Activated CD4-positive, CD25-positive, alpha-beta regulatory T cell treated with anti-CD3 and anti-CD28 coated beads, Interleukin-2, amount 50 U/mL, for 24 hours (primary cell): ENCODE data around the gene ZNG1B.
A peak's percentile ranks its signal among the peaks of the same experiment; 100 is the strongest.
"Not testable (repeated sequence)": the region's sequence is repeated elsewhere in the genome, so short reads cannot be mapped to it uniquely, and the experiment has no call there.

Experiments
- ATAC-seq, 2 donors: fragments of 150-1000 bp; cut with Tn5 transposase; one replicate each; pipeline ENCODE4 v1.10.0; 2021; ENCODE audit warnings: mild to moderate bottlenecking in 1 of 2, moderate library complexity in 1 of 2

The ZNG1B gene

DNA sequence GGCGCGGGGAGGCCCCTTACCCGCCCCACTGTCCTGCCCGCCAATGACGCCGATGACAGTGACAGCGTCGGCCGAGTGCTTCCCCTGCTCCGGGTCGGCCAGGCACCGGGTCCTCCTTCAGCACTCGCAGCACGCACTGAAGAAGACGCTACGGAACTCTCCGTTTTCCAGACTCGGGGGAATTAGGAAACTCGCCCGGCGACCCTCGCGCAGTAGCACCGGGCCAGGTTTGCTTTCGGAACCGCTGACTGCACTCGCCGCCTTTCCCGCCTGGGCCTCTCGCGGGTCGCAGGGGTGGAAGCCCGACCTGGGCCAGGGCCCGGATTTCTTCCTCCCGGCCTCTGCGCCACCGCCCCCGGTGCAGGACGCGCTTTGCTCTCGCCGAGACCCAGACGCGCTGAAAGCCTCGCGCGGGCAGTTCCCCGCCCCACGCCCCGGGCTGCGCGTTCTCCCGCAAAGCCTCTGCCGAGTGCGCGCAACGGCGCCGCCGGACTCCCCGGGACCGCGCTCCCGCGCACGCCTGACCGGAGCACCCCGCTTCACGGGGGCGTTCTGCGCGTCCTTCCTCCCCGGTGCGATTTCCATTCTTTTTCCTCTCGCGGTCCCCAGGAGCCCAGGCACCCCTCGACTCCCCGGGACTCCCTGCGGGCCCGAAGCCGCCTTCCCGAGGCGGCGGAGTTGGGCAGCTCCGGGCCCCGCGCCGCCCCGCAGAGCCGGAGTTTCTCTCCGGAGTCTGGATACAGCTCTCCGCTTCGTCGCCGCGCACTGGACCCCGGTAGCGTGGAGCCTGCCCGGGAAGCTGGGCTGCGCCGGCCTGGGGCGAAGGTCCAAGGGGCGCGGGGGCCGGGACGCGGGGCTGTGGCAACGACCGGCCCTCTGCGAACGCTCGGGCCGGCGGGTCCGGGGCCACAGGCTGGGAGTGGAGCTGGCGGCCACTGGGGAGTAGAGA lies 65.9 kb downstream of the ZNG1B start:
- ATAC-seq = peak; percentile 62 to 67

DNA sequence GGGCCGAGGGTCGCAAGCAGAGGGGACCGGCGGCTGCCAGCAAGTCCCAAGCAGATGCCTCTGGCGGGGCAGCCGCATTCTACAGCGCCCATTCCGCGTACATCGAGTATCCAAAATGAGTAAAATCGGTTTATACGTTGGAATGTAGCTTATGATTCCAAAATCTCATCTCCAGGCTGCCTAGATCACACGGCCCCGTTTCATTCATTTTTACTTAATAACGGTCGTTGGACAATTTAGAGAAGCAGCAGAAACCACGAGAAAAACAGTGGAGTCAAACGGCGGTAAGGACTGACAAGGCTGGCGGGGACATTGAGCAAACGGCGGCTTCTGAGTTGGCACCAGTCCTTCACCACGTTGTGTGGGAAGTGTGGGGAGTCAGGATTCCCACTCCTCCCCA lies 66.6 kb downstream of the ZNG1B start:
- not testable (repeated sequence) for ATAC-seq

DNA sequence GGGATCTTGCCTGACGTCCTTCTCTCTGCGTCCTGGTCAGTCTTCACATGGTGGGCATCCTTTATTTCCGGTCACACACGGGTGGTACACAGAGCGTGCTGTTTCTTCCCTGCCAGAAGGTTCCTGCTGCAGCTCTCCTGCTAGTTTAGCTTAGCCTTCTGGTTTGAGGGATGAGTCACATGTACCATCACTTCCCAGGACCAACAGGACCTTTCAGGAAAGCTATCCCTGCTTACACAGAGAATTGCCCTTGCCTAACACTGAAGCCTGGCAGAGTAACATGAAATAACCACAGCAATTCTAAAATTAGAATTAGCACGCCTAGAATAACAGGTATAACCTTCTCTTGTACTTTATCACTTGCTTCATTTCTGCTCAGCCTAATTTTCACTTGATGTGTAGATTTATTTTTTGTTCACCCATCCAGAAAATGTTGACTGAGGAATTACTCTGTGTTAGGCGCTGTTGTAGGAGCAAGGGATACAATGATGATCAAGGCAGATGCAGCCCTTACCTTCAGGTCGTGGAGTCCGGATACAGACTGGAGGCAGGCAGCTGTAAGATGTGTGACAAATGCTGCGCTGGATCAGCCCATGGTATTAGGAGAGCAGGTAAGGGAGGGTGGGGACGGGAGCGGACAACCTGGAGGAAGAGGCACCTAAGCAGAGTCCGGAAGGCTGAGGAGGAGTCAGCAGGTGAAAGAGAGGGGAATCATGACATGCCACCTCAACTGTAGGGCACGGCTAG lies 70.1 kb downstream of the ZNG1B start:
- ATAC-seq = not testable (repeated sequence)

DNA sequence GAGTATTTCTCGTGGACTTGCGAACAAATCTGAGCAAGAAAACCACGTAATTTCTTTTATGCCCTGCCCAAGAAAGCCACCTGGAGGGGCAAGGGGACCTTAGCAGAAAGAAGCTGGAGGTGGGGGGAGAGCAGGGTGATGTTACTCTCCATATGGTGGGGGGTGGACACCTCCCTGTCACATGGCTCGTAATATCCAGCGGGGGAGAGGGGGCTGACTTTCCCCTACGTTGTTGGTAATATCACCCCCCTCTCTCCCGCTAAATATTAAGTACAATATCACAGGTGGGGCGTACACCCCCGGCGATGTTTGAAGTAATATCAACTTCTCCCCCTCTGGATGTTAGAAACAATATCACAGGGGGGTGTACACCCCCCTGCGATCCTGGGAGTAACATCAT lies 70.7 kb downstream of the ZNG1B start:
- ATAC-seq = not testable (repeated sequence)

DNA sequence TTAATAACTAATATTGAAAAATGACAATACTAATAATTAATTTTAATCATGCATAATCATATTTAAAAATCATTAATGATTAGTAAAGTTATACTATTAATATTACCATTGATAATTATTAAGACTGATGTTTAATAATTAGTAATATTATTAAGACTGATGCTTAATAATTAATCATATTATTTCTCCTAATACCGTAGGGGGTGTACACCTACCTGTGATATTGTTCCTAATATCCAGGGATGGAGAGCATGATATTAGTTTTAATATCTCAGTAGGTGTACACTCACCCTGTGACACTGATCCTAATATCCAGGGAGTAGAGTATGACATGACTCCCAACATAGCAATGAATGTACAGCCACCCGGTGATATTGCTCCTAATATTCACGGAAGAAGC lies 73.4 kb downstream of the ZNG1B start:
- ATAC-seq = not testable (repeated sequence)

DNA sequence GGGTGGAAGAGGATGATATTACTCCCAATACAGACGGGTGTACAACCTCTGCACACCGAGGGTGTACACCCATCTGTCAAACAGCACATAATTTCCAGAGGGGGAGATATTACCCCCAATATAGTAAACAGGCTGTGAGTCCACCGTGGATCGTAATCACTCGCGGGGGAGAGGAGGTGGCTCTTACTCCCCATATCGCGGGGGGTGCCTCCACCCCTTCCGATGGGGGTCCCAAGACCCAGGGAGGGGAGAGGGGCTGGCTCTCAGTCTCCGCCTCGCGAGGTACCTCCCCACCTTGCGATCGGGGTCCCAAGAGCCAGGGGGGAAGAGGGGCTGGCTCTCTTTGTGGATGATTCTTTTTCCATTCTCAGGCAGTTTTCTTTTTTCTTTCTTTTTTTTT lies 74.4 kb downstream of the ZNG1B start:
- not testable (repeated sequence) for ATAC-seq

DNA sequence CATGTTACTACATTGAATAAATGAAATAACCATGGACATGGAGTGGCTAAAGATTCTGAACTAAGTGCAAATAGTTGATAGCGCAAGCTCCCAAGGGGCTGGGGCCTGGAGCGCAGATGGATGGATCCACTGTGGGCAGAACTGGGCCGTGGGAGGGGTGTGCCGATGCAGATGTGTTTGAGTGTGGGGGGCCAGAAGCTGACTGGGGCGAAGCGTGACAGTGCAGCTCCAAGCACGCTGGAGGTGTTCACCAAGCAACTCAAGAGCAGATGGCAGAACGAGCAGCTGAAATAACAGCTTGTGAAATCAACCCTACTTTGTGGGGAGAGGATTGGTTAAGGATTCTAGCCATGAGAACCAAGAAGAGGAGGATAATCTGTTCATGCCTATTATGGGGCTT lies 78.0 kb downstream of the ZNG1B start:
- ATAC-seq = not testable (repeated sequence)

DNA sequence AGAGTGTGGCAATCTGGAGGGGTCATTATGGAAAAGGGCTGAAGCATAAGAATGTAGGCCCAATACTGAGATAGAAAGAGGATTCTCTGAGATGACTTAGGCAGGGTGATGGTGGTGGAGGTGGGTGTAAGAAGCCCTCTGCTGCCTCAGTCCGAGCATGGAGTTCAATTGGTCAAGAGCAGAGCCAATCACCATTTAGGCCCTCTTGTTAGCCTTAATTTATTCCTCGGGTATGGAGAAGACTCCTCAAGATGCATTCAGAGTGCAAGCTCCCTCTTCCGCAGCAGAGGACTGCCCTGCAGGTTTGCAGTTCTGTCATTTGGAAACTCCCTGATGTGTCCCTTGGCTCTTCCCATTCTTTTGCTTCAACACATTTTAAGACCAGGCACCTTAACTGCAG lies 78.5 kb downstream of the ZNG1B start:
- ATAC-seq = not testable (repeated sequence)

DNA sequence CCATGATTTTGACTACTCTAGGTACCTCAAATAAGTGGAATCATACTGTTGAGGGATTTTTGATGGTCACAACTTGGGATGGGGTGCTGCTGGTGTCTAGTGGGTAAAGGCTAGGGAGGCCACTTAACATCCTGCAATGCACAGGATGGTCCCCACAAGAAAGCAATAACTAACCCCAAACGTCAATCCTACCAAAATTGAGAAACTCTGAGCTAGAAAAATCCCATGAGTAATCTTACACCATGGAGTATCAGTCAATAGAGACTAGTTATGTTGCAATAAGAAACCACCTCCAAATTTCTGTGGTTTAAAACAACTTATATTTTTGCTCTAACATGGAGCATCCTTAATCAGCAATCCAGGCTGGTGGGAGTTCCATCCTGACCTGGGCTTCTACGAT lies 79.5 kb downstream of the ZNG1B start:
- ATAC-seq = not testable (repeated sequence)

DNA sequence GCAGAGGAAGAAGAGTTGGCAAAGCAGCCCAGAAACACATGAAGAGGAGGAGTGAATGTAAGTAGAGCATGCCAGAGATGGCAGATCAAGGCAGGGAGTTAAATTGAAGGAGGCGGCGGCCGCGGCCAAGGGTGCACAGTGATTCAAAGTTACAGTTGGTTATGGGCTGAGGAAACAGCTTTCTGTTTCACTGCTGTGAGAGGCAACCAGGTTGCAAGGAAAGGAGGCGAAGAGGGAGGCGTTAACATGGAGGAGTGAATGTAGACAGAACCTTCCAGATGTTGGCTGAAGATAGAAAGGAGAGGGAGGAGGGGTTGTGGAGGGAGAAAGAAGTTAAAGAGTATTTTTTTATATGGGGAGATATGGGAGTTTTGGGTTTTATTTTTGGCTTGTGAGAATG lies 83.3 kb downstream of the ZNG1B start:
- ATAC-seq = not testable (repeated sequence)

DNA sequence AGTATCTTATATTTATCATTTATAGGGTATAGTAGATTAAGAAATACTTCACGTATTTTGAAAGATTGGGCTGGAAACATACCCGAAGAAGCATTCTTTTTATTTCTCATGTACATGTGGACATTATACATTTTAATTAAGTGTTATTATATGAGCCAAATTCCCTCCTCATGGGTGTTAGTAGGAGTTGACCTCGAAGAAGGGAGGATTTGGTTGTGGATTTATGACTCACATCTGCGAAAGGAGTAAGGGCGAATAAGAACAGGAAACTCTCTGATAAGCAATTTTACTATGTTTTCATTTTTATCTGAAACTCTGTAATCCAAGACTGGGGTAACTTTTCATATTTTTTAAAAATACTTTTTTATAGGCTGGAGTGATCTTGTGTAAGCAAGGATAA lies 84.0 kb downstream of the ZNG1B start:
- not testable (repeated sequence) for ATAC-seq

DNA sequence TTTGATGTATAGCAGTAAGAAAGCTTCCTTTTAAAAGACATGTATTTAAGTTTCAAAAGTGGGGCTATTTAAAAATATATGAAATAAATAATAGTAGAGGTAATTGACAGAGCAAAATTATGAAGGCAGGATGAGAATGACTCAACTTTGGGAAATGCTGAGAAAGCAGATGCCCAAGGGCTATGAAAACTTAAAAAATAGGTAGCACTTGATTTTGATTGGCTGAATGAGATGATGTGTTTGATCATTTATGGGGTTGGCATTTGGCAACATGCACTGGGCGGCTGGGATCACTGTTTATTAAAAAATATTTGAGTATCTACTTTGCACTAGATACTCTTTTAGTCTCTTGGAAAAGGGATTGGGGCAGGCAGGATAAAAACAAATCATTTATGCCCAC lies 87.5 kb downstream of the ZNG1B start:
- not testable (repeated sequence) for ATAC-seq

DNA sequence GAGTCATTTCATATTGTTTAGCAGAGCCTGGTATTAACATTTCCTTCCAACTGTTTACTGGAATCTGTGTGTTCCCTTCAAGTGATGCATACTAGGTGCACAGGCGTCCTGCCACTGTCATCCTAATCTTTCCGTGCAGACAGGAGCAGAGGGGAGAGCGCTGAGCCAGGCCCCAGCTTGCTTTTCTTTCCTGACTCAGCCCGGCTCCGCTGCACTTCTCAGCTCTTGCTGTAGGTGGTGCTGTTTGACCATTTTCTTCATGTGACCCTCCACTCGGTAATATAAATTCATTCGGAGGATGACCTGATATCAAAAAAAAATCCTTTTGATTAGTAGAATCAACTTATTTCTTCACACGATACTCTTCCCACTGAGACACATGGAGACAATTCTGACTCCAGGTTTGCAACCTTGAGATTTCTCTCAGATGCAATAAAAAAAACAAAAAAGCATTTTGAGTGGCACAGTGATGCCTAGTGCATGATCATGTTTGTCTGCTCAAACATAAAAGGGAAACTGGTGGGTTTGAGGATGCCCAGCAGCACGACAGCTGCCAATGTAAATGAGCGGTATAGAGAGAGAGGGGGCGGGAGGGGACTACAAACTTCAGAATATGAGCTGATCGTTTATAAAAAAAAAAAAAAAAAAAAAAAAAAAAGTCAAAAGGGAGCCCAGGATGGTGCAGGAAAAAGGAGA lies 90.0 kb downstream of the ZNG1B start:
- peak; percentile 67 to 68 for ATAC-seq

DNA sequence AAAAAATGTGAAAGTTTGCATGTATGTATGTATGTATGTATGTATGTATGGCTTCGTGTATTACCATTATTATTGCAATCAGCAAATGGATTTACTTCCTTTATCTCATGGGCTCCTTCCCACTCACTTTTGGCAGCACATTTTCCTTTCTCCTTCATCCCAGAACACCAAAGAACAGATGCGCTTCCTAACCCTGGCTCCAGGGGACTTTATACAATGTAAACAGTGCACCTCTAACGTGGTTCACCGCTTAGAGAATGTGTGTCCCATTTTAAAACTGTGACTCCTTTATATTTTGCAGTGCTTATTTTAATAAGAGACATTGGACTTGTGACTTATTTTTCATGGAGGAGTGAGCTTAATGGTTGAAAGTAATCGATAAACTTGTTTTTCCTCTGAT lies 90.6 kb downstream of the ZNG1B start:
- not testable (repeated sequence) for ATAC-seq

DNA sequence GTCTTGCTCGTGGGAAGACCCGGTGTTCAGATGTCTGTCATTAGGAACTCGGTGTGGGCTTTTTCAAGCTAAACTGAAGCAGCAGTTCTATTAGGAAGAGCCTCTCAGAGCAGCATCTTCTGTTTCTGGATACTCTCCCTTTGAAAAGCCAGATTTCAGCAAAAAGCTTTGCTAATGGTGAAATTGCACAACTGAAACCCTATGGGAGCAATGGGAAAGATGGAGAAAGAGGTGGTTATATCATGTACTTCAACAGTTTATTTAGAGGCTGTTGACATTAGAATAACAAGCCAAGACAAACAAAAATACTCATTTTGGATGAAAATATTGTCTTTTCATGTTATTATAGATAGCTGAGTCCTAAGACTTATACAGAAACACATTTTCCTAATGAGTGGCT lies 91.4 kb downstream of the ZNG1B start:
- not testable (repeated sequence) for ATAC-seq

DNA sequence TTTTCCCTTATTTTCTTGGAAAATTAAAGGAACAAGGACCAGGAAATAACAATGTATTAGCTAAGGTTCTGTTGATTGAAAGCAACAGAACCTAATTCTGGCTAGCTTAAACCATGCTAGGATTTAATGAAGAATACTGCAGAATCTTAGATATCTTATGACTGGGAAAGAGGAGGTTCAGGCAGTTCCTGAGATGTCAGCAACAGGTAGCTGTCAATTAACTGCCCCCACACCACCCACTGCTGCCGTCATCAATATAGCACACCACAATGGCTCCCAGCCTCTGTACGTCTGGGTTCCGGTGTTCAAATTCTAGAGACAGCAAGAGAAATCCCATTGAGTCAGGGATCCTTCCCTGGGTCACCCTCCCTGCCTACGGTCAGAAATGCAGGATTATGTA lies 95.5 kb downstream of the ZNG1B start:
- ATAC-seq = not testable (repeated sequence)

DNA sequence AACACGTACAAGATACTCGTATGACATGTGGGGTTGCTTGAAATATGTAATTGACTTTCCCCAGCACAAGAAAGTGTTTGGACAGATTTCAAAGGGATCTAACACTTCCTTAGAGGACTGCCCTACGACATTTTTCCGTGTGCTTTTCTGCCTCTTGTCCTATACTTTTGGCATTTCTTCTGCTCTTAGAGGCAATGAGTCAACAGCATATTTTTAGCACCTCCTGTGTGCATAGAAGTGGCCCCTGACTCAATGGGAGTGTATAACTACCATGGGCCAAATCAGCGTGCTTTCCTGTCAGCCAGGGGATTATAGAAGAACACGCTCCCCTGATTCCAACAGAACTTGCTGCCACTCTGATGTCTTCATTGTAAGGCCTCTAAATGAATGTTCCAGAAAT lies 99.1 kb downstream of the ZNG1B start:
- ATAC-seq = not testable (repeated sequence)

DNA sequence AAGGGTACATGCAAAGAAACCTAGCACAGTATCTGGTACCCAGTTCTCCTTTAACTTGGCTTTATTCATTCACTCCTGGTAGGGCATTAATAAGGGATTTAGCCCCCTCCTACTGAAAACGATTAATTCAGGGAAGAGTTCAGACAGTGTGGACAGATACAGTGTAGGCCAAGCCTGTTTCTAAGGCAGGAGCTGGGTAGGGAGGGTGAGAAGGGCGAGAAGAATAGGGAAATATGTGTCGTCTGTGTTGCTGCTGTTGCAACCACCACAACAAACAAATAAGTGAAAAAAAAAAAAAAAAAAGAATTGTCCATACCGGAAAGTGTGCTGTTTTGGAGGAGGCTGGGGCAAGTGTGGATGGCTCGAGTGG lies 103.3 kb downstream of the ZNG1B start:
- not testable (repeated sequence) for ATAC-seq

DNA sequence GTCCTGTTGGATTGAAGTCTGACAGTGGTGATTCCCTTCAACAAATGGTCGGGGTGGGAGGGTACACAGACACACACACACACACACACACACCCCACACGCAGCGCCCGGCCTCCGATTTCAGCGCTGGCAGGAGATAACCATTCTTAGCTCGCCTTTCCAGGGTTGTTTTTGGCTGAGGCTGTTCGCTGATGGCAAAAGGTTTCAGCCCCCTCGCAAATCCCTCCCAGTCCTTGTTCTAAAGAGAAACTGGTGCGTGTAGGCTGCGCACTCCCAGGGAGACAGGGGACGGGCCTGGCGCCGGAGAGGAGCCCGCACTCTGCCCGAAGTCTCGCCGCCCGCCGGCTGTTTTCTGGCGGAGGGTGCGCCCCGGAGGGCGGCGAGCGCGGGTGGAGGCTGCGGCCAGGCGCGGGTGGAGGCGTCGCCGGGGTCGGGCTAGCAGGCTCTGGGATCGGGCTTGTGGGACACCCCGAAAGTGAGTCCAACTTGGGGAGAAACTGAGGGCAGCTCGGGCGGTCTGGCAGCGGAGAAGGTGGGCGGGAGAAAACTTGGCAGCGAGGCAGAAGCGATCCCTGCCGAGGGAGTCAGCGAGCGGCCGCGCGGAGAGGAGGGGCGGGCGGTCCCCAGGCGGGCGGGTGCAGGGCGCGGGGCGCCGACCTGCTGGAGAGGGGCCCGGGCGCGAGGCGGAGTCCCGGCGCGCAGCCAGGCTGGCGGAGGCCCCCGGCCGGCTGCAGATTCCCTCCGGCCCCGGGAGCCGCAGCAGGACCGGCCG lies 103.9 kb downstream of the ZNG1B start:
- ATAC-seq = peak; percentile 38 to 48

DNA sequence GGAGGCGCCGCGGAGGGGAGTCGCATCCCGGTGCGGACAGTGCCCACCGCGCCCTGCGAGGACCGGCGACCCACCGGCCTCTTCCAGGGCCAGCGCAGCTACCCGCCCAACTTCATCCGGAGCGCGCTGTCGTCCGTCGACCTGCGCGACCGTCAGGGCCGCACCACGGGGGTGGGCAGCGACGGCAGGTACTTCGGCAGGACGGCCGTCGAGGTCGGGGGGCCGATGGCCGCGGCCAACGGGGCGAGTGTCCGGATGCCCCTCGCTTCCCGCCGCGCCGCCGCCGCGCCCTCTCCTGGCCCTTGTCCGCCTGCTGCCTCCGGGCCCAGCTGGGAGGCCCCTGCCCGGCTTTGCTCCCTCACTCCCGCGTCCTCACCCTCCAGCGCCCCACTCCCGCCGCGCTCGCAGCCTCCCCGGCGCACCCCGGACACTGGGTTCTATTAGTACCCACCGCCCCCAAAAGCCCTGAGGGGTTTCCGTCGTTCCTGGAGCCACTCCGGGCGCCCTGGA lies 104.5 kb downstream of the ZNG1B start:
- ATAC-seq = not testable (repeated sequence)

DNA sequence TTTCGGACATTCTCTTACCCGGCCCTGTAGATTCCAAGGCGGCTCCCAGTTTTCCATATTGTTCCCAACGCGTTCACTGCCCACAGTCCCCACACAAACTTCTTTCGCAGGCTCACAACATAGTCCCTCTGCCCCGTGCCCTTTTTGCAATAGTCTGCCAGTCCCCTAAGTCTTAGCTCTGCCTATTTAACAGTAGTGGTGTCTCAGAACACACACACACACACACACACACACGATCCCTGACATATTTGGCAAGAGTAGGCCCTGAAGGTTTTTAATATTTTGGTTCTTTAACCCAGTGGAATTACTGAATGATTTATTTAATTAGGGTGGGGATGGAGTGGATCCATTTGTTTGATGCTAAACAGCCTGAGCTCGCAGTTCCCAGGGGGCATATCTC lies 105.0 kb downstream of the ZNG1B start:
- ATAC-seq = not testable (repeated sequence)
